SK-N-SH (cell line): Measurements from ENCODE around the gene MEGF6. TPM values are rescaled to one million over a fixed set of nuclear protein-coding genes. Genes with fewer than 3 reads are reported as not detected.
A peak's percentile ranks its signal among the peaks of the same experiment; 100 is the strongest.

Experiments
- CTCF ChIA-PET: fragments of 300-600, 350-600 bp; formaldehyde crosslinking; extraction: SDS; loops from one replicate; lab custom pipeline; 2021; lab: Yijun Ruan, JAX
- POLR2A ChIA-PET: fragments of 350-600 bp; sonication (Branson Sonifier 250); formaldehyde crosslinking; extraction: SDS; loops from one replicate; lab custom pipeline; 2020; ENCODE audit warnings: antibody characterized with exemption, inconsistent platforms; lab: Yijun Ruan, JAX
- DNase-seq: peaks from one replicate; pipeline ENCODE4 v3.0.0; 2012
- H2AFZ ChIP-seq: fragments of 200-600 bp; sonication (generic); 2 replicates; pipeline ENCODE4 v1.8.1; 2016; ENCODE audit warnings: antibody characterized with exemption, mild to moderate bottlenecking, low read depth
- H3F3A ChIP-seq: fragments of 200-600 bp; sonication (generic); replicated peaks from 2 replicates; pipeline ENCODE3; 2016; ENCODE audit warnings: antibody characterized with exemption, mild to moderate bottlenecking; ENCODE audit not compliant: insufficient read depth
- H3K27ac ChIP-seq, 2 experiments: fragments of 200-500 bp in 1 of 2; fragments of 200-600 bp in 1 of 2; sonication (Bioruptor generic) in 1 of 2; sonication (generic), shearing (Covaris generic) in 1 of 2; 2 replicates each; pipeline versions ENCODE4 v1.5.1 to v1.6.1; 2014 to 2016; ENCODE audit warnings: low read depth in 2 of 2, inconsistent platforms in 1 of 2, low read length in 1 of 2, mild to moderate bottlenecking in 1 of 2, mixed read lengths in 1 of 2
- H3K27me3 ChIP-seq: fragments of 200-600 bp; sonication (generic), shearing (Covaris generic); 2 replicates; pipeline ENCODE4 v1.6.1; 2016; ENCODE audit warnings: mixed run types; ENCODE audit not compliant: insufficient read depth
- H3K36me3 ChIP-seq, 2 experiments: fragments of 200-500 bp in 1 of 2; fragments of 200-600 bp in 1 of 2; sonication (Bioruptor generic) in 1 of 2; sonication (generic) in 1 of 2; replicated peaks in 1 of 2; 2 replicates each; pipeline versions ENCODE3 to v1.5.1; 2014 to 2016; ENCODE audit warnings: low read length in 1 of 2, mild to moderate bottlenecking in 1 of 2; ENCODE audit not compliant: insufficient read depth in 2 of 2, control insufficient read depth in 1 of 2
- H3K4me1 ChIP-seq, 2 experiments: fragments of 200-500 bp in 1 of 2; fragments of 200-600 bp in 1 of 2; sonication (Bioruptor generic) in 1 of 2; sonication (generic), shearing (Covaris generic) in 1 of 2; 2 replicates each; pipeline versions ENCODE4 v1.5.1 to v1.6.1; 2014 to 2016; ENCODE audit warnings: low read depth in 1 of 2, low read length in 1 of 2, mixed run types in 1 of 2; ENCODE audit not compliant: insufficient read depth in 2 of 2, control insufficient read depth in 1 of 2
- H3K4me2 ChIP-seq: fragments of 200-600 bp; sonication (generic), shearing (Covaris generic); 2 replicates; pipeline ENCODE4 v1.6.1; 2017; ENCODE audit warnings: mixed run types
- H3K4me3 ChIP-seq, 2 experiments: fragments of 200-500 bp in 1 of 2; fragments of 200-600 bp in 1 of 2; sonication (Bioruptor generic) in 1 of 2; sonication (generic), shearing (Covaris generic) in 1 of 2; 2 replicates each; pipeline versions ENCODE4 v1.5.1 to v1.8.1; 2014 to 2016; ENCODE audit warnings: low read depth in 2 of 2, inconsistent platforms in 1 of 2, low read length in 1 of 2, mild to moderate bottlenecking in 1 of 2, mixed read lengths in 1 of 2, moderate library complexity in 1 of 2
- H3K79me2 ChIP-seq: fragments of 200-600 bp; sonication (generic); 2 replicates; pipeline ENCODE4 v1.8.1; 2017; ENCODE audit warnings: mild to moderate bottlenecking; ENCODE audit not compliant: insufficient read depth
- H3K9ac ChIP-seq: fragments of 200-600 bp; sonication (generic); 2 replicates; pipeline ENCODE4 v1.6.1; 2017; ENCODE audit warnings: mixed run types
- H3K9me2 ChIP-seq: fragments of 200-600 bp; sonication (generic); 2 replicates; pipeline ENCODE4 v1.6.1; 2017; ENCODE audit warnings: mixed run types
- H3K9me3 ChIP-seq: fragments of 200-600 bp; sonication (generic); 2 replicates; pipeline ENCODE4 v1.6.1; 2017; ENCODE audit warnings: mixed run types, mild to moderate bottlenecking, moderate library complexity
- H4K20me1 ChIP-seq: fragments of 200-600 bp; sonication (generic); 2 replicates; pipeline ENCODE4 v1.6.1; 2017; ENCODE audit warnings: mild to moderate bottlenecking, mixed run types; ENCODE audit not compliant: insufficient read depth
- CHD2 ChIP-seq: fragments of 150-350 bp; IDR thresholded peaks from 2 replicates; pipeline ENCODE4 v1.6.1; 2018; ENCODE audit warnings: low read length; ENCODE audit not compliant: partially characterized antibody
- ELF1 ChIP-seq: IDR thresholded peaks from 2 replicates; pipeline ENCODE4 v1.4.0; 2012
- EP300 ChIP-seq, 2 experiments: IDR thresholded peaks; 2 replicates each; pipeline versions ENCODE4 v1.4.0 to v1.6.1; 2012; ENCODE audit warnings: borderline replicate concordance in 1 of 2, low read depth in 1 of 2, low read length in 1 of 2
- FOSL2 ChIP-seq: IDR thresholded peaks from 2 replicates; pipeline ENCODE4 v1.4.0; 2012; ENCODE audit warnings: low read depth, mild to moderate bottlenecking, moderate library complexity, borderline replicate concordance
- FOXJ3 ChIP-seq: sonication (generic); formaldehyde crosslinking; IDR thresholded peaks from 2 replicates; pipeline ENCODE4 v1.5.1; 2020; ENCODE audit warnings: mild to moderate bottlenecking, missing genetic modification reagents
- GATA2 ChIP-seq: sonication (generic); formaldehyde crosslinking; IDR thresholded peaks from 2 replicates; pipeline ENCODE4 v1.5.0; 2020; ENCODE audit warnings: mild to moderate bottlenecking, missing genetic modification reagents
- RCOR1 ChIP-seq: fragments of 150-350 bp; IDR thresholded peaks from 2 replicates; pipeline ENCODE4 v1.6.1; 2017; ENCODE audit warnings: antibody characterized with exemption, low read length
- SMC3 ChIP-seq: IDR thresholded peaks from 2 replicates; pipeline ENCODE4 v1.6.1; 2012; ENCODE audit warnings: low read depth, low read length, improper control_type of control experiment
- TAF1 ChIP-seq: IDR thresholded peaks from 2 replicates; pipeline ENCODE4 v1.6.1; 2012; ENCODE audit warnings: low read depth, mild to moderate bottlenecking, low read length, moderate library complexity, borderline replicate concordance
- whole genome bisulfite sequencing: methylation state at CpG from one replicate; pipeline ENCODE4 v1.1.6; 2017; ENCODE audit warnings: low lambda C conversion rate; 5-methylcytosine and 5-hydroxymethylcytosine counted together
- polyA plus RNA-seq, 3 experiments: library from polyadenylated mRNA; depleted of rRNA; stranded (reverse); fragments of >200 nt; gene quantifications; 2 replicates each; pipeline ENCODE4 v1.2.3, GENCODE V29; 2012
- TF ChIP-seq, protein P1 (sequence below): IDR thresholded peaks from 2 replicates; pipeline ENCODE4; 2012
- TF ChIP-seq, protein P2 (sequence below): fragments of 150-350 bp; IDR thresholded peaks from 2 replicates; pipeline ENCODE4 v1.6.1; 2017; ENCODE audit warnings: antibody characterized with exemption, low read length, low read depth, borderline replicate concordance
- TF ChIP-seq, protein P3 (sequence below): IDR thresholded peaks from 2 replicates; pipeline ENCODE4 v1.6.1; 2012; ENCODE audit warnings: mild to moderate bottlenecking, low read depth, low read length, moderate library complexity

Gene MEGF6
- polyA plus RNA-seq, 1 of the 3 experiments (the other 2 are of a cell fraction), result 7.6 TPM

DNA sequence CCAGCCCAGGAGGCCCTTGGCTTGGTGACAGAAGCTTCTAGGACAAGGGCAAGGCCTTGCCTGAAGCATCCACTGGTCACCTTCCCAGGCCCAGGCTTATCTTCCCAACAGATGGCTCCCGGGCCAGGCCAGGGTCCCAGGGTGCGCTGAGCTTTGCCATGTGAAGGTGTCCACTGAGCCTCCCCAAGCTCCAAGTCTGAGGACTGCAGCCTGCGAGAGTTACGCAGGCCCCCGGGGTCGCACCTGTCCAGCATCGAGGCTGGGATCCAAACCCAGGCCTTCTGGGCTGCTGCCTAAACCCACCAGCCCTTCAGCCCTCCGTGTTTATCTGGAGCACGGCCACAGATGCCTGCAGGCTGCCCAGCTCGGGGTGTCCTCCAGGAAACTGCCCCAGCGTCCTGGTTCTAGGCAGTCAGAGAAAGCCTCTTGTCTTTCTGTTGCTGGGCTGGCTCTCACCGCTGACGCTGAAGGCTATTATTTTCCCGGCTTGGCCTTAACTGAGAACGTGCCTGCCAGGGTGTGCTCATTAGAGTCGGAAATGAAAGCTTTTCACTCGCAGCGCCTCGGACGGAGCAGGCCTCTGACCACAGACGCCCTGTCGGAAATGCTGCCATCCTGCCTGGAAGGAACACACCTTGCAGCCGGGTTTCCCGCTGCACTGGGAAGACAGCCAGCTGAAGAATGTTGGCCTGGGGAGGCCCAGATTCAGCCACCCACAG, 71.4 kb downstream of the MEGF6 start:
- CTCF ChIA-PET, result interaction anchor here (0.7 to 2.2 kb wide), 10 partner anchors 21 to 184 kb away, joined by 3 to 9 read pairs (median 4); no protein-coding TSS in a partner anchor
- Histone ChIP-seq H3K4me1 (peaks cover 0 to 52% of the 10 kb centered on the region in 2 experiments; a peak in 1 of 4 replicates), H3K9me2 (no peaks in the 10 kb centered on the region), H3K27me3 (no peaks in the 10 kb centered on the region), H3K9me3 (no peaks in the 10 kb centered on the region), H3K4me3 (no peak overlapping the region), H3K9ac (no peak overlapping the region)
- DNase-seq, result peak; percentile 60
- POLR2A ChIA-PET, result no interaction called here
- no peak for TF ChIP-seq GATA2
- TF ChIP-seq FOXJ3 (CRISPR knock-in tag), result no peak
- TF ChIP-seq, protein P1, sequence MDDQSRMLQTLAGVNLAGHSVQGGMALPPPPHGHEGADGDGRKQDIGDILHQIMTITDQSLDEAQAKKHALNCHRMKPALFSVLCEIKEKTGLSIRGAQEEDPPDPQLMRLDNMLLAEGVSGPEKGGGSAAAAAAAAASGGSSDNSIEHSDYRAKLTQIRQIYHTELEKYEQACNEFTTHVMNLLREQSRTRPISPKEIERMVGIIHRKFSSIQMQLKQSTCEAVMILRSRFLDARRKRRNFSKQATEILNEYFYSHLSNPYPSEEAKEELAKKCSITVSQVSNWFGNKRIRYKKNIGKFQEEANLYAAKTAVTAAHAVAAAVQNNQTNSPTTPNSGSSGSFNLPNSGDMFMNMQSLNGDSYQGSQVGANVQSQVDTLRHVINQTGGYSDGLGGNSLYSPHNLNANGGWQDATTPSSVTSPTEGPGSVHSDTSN, result no peak
- TF ChIP-seq, all 33 proteins: peak for 0
- H3K4me2 ChIP-seq, result no peak overlapping the region
- H3F3A ChIP-seq, result no peaks in the 10 kb centered on the region
- H3K36me3 ChIP-seq, result no peaks in the 10 kb centered on the region
- no peaks in the 10 kb centered on the region for H4K20me1 ChIP-seq
- H3K27ac ChIP-seq, result peak overlapping the region in 1 of 2 experiments; percentile 78; a peak in 2 of 4 replicates
- H3K79me2 ChIP-seq, result no peaks in the 10 kb centered on the region
- H2AFZ ChIP-seq, result no peak overlapping the region
- 85% methylated on average over 11 of the region's 24 CpGs for WGBS

DNA sequence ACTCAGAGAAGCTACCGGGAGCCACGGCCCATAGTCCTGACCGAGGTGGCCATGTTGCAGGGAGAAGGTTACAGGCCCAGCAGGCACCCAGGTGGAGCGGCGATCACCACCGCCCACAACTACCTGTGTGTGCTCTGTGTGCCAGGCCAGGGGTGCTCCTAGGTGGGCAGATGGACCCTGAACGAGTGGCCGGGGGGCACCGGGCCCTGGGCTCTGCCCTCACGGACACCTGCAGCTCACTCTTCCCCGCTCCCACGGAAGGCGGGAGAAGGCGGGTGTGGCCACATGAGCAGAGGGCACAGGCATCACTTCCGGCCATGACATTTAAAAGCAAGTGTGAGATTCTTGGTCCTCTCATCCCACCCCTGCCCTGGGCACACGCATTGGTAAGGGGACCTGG, 73.9 kb downstream of the MEGF6 start:
- no peaks in the 10 kb centered on the region for H4K20me1 ChIP-seq
- no peaks in the 10 kb centered on the region for H3F3A ChIP-seq
- H3K4me2 ChIP-seq, result no peak overlapping the region
- H3K27me3 ChIP-seq, result no peaks in the 10 kb centered on the region
- H3K4me1 ChIP-seq, result peaks cover 0 to 36% of the 10 kb centered on the region in 2 experiments; a peak in 1 of 4 replicates
- no peaks in the 10 kb centered on the region for H3K79me2 ChIP-seq
- no peaks in the 10 kb centered on the region for H3K36me3 ChIP-seq
- POLR2A ChIA-PET, result no interaction called here
- no peak overlapping the region for H3K4me3 ChIP-seq
- no peak overlapping the region for H3K9ac ChIP-seq
- no peaks in the 10 kb centered on the region for H3K9me2 ChIP-seq
- no peaks in the 10 kb centered on the region for H3K9me3 ChIP-seq
- no peak overlapping the region; a peak in 1 of 4 replicates for H3K27ac ChIP-seq
- no peak for TF ChIP-seq SMC3
- TF ChIP-seq FOXJ3 (CRISPR knock-in tag), result no peak
- TF ChIP-seq, protein P2, sequence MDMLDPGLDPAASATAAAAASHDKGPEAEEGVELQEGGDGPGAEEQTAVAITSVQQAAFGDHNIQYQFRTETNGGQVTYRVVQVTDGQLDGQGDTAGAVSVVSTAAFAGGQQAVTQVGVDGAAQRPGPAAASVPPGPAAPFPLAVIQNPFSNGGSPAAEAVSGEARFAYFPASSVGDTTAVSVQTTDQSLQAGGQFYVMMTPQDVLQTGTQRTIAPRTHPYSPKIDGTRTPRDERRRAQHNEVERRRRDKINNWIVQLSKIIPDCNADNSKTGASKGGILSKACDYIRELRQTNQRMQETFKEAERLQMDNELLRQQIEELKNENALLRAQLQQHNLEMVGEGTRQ, result no peak
- TF ChIP-seq EP300 (IDR thresholded peaks at IDR 0.05; ENCODE audit: borderline replicate concordance in 1 of 2, low read depth in 1 of 2, low read length in 1 of 2), result no peak
- no peak for TF ChIP-seq ELF1
- TF ChIP-seq FOSL2, result no peak
- TF ChIP-seq TAF1, result no peak
- no peak for TF ChIP-seq CHD2
- TF ChIP-seq, protein P3, sequence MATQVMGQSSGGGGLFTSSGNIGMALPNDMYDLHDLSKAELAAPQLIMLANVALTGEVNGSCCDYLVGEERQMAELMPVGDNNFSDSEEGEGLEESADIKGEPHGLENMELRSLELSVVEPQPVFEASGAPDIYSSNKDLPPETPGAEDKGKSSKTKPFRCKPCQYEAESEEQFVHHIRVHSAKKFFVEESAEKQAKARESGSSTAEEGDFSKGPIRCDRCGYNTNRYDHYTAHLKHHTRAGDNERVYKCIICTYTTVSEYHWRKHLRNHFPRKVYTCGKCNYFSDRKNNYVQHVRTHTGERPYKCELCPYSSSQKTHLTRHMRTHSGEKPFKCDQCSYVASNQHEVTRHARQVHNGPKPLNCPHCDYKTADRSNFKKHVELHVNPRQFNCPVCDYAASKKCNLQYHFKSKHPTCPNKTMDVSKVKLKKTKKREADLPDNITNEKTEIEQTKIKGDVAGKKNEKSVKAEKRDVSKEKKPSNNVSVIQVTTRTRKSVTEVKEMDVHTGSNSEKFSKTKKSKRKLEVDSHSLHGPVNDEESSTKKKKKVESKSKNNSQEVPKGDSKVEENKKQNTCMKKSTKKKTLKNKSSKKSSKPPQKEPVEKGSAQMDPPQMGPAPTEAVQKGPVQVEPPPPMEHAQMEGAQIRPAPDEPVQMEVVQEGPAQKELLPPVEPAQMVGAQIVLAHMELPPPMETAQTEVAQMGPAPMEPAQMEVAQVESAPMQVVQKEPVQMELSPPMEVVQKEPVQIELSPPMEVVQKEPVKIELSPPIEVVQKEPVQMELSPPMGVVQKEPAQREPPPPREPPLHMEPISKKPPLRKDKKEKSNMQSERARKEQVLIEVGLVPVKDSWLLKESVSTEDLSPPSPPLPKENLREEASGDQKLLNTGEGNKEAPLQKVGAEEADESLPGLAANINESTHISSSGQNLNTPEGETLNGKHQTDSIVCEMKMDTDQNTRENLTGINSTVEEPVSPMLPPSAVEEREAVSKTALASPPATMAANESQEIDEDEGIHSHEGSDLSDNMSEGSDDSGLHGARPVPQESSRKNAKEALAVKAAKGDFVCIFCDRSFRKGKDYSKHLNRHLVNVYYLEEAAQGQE, result no peak
- TF ChIP-seq RCOR1, result no peak
- CTCF ChIA-PET, result interaction anchor here (1.0 to 2.4 kb wide), 3 partner anchors 20 to 78 kb away, joined by 3 to 7 read pairs (median 6); no protein-coding TSS in a partner anchor
- WGBS, result 73% methylated on average over 12 of the region's 16 CpGs
- H2AFZ ChIP-seq, result no peak overlapping the region
- DNase-seq, result no peak
